ENCODE results near the gene DNAH1. TPM values are rescaled to one million over a fixed set of nuclear protein-coding genes. Genes with fewer than 3 reads are reported as not detected.
A peak's percentile ranks its signal among the peaks of the same experiment; 100 is the strongest.
"Not testable (repeated sequence)": the region's sequence is repeated elsewhere in the genome, so short reads cannot be mapped to it uniquely, and the experiment has no call there.

The DNAH1 gene
- total RNA-seq, 2 experiments from 2014 or later, result 13.2 to 13.5 TPM

DNA sequence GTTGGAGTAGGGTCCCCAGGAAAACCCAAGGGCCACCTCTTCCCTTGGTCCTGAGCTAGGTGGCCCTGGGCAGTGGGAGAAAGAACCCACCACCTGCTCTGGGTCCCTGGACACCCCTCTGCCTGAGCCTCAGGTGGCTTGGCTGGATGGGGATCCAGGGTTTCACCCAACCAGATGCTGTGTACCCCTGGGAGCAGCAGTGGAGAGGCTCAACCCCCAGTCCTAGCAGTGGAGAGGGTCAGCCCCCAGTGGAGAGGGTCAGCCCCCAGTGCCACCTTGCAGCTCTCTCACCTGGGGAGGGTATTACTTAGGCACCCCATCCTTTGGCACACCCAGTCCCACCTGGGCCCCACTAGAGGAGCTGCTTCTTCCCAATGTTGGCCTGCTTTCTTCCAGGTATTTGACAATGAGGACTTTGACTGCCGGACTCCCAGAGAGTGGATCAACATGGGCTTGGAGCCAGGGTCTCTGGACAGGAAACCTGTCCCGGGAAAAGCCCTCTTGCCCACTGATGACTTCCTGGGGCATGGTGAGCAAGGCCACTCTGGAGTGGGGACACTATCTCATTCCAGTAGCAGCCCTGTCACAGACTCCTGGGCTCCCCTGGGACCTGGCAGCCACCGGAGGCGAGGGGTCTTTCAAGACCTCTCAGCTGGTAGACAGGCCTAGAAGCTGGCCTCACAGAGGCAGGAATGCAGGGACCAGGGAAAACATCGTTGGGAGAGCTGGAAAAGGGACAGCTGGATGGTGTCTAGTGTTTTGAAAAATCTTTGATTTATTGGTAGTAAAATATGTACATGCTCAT is 11.6 kb downstream of the DNAH1 start:
- H3K27me3 Mint-ChIP-seq, result no peaks in the 10 kb centered on the region
- H3K9me3 Mint-ChIP-seq, result no peaks in the 10 kb centered on the region
- intact Hi-C loops (cut with micrococcal nuclease), result no loop called here
- no peaks in the 10 kb centered on the region for H3K36me3 Mint-ChIP-seq
- no peak for DNase-seq
- no peak overlapping the region for H3K27ac Mint-ChIP-seq
- no peak overlapping the region for H3K4me3 Mint-ChIP-seq
- ChIA-PET POLR2A (no interaction called here), CTCF (interaction anchor here (0.7 to 3.3 kb wide), 2 partner anchors 12 to 96 kb away, joined by 3 to 11 read pairs; no protein-coding TSS in a partner anchor)
- no peaks in the 10 kb centered on the region for H3K4me1 Mint-ChIP-seq (ENCODE audit: low read depth)

DNA sequence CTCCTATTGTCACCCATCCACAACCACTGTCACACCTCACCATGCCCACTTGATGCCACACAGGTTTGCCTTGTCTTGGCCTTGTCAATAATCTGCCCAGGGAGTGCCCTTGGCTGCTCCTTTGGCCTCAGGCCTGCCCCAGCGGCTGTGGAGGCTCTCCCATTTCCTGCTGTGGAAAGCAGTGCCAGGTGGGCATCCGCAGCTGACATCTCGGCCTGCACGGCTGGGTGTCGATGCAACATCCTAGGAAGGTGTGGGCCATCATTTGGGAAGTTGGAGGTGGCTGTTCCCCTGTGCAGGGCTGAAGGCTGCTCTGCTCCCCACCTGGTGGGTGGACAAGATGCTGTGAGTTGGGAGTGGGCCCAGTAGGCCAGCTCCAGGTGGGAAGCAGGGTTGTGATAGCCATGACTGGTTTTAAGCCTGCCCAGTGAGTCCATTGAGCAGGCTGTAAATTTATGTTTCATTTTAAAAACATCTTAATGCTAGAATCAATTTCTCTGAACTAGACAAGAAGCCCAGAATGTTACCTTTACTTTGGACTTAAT is 12.5 kb downstream of the DNAH1 start:
- Mint-ChIP-seq H3K27ac (no peak overlapping the region), H3K27me3 (no peaks in the 10 kb centered on the region), H3K9me3 (no peaks in the 10 kb centered on the region), H3K4me1 (ENCODE audit: low read depth) (no peaks in the 10 kb centered on the region), H3K36me3 (no peaks in the 10 kb centered on the region), H3K4me3 (no peak overlapping the region)
- POLR2A ChIA-PET, result no interaction called here
- DNase-seq, result no peak
- intact Hi-C loops (cut with micrococcal nuclease), result no loop called here
- CTCF ChIA-PET, result interaction anchor here (1.9 to 3.3 kb wide), 3 partner anchors 11 to 108 kb away, joined by 6 to 21 read pairs (median 11); no protein-coding TSS in a partner anchor

- ChIA-PET POLR2A (no interaction called here), CTCF (interaction anchor here (1.9 to 3.3 kb wide), 3 partner anchors 9 to 110 kb away, joined by 6 to 21 read pairs (median 11); no protein-coding TSS in a partner anchor)
- H3K27ac Mint-ChIP-seq, result no peak overlapping the region
- intact Hi-C loops (cut with micrococcal nuclease), result no loop called here
- H3K36me3 Mint-ChIP-seq, result no peaks in the 10 kb centered on the region
- H3K9me3 Mint-ChIP-seq, result no peaks in the 10 kb centered on the region
- no peak overlapping the region for H3K4me3 Mint-ChIP-seq
- H3K27me3 Mint-ChIP-seq, result no peaks in the 10 kb centered on the region
- H3K4me1 Mint-ChIP-seq (ENCODE audit: low read depth), result no peaks in the 10 kb centered on the region
- DNase-seq, result no peak
Measured at GRCh38 chr3:52330194-52330805, 14.2 kb downstream of the DNAH1 start.

DNA sequence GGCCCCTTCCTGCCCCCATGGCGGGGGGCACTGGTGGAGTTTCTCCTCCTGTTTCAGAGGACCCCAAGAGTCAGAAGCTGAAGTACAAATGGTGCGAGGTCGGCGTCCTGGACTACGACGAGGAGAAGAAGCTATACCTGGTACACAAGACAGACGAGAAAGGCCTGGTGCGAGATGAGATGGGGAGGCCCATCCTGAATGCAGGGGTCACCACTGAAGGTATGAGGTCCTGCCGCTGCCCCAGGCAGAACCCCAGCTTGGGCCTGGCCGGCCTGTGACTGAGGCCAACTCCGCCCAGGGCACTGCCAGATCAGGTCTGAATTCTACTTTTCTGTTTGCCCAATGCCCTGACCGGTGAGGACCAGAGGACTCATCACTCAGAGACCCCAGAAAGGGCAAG is 15.0 kb downstream of the DNAH1 start:
- ChIA-PET CTCF (interaction anchor here (3.0 to 3.1 kb wide), 2 partner anchors 8 to 110 kb away, joined by 9 to 21 read pairs; no protein-coding TSS in a partner anchor), POLR2A (no interaction called here)
- H3K36me3 Mint-ChIP-seq, result no peaks in the 10 kb centered on the region
- no peaks in the 10 kb centered on the region for H3K27me3 Mint-ChIP-seq
- intact Hi-C loops (cut with micrococcal nuclease), result no loop called here
- H3K27ac Mint-ChIP-seq, result no peak overlapping the region
- H3K4me1 Mint-ChIP-seq (ENCODE audit: low read depth), result no peaks in the 10 kb centered on the region
- no peak overlapping the region for H3K4me3 Mint-ChIP-seq
- no peaks in the 10 kb centered on the region for H3K9me3 Mint-ChIP-seq
- DNase-seq, result no peak

DNA sequence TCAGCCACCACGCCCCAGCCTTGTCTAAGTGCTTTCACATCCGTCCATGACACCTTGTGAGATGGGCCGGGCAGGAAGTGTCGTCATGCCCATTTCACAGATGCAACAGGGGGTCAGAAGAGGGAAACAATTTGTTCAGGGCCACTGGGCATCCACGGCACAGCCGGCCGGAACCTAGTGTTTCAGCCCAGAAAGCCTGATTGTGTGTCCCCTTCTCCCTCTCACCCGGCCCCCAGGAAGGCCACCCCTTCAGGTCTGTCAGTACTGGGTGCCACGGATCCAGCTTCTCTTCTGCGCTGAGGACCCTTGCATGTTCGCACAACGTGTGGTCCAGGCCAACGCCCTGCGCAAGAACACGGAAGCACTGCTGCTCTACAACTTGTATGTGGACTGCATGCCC is 15.8 kb downstream of the DNAH1 start:
- DNase-seq, result no peak
- ChIA-PET POLR2A (no interaction called here), CTCF (interaction anchor here (1.6 to 3.1 kb wide), 2 partner anchors 100 to 111 kb away, joined by 4 to 9 read pairs; no protein-coding TSS in a partner anchor)
- Mint-ChIP-seq H3K27me3 (no peaks in the 10 kb centered on the region), H3K27ac (no peak overlapping the region), H3K4me3 (no peak overlapping the region), H3K9me3 (no peaks in the 10 kb centered on the region), H3K36me3 (no peaks in the 10 kb centered on the region), H3K4me1 (ENCODE audit: low read depth) (no peaks in the 10 kb centered on the region)
- intact Hi-C loops (cut with micrococcal nuclease), result no loop called here

DNA sequence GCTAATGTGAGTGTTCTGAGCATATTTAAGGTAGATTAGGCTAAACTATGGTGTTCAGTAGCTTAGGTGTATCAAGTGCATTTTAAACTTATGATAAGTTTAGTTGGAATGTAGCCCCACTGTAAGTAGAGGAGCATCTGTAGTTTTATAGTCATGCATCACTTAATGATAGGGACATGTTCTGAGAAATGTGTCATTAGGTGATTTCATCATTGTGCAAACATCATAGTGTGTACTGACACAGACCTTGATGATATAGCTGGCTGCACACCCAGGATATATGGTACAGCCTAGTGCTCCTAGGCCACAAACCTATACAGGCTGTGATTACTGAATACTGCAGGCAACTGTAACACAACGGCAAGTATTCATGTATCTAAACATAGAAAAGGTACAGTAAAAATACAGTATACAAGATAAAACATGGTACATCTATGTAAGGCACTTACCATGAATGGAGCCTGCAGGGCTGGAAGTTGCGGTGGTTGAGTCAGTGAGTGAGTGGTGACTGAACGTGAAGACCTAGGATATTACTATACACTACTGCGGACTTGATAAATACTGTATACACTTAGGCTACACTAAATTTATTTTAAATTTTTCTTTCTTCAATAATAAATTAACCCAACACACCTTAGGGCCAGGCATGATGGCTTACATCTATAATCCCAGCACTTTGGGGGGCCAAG is 17.9 kb downstream of the DNAH1 start:
- intact Hi-C loops (cut with micrococcal nuclease), result no loop called here
- POLR2A ChIA-PET, result interaction anchor here (0.7 kb wide), 1 partner anchor 114 kb away, joined by 4 read pairs; no protein-coding TSS in a partner anchor
- H3K36me3 Mint-ChIP-seq, result no peaks in the 10 kb centered on the region
- no peak for DNase-seq
- no peaks in the 10 kb centered on the region for H3K4me1 Mint-ChIP-seq (ENCODE audit: low read depth)
- no peaks in the 10 kb centered on the region for H3K9me3 Mint-ChIP-seq
- no peak overlapping the region for H3K27ac Mint-ChIP-seq
- no peaks in the 10 kb centered on the region for H3K27me3 Mint-ChIP-seq
- CTCF ChIA-PET, result interaction anchor here (0.6 to 3.1 kb wide), 3 partner anchors 51 to 113 kb away, joined by 3 to 10 read pairs (median 9); no protein-coding TSS in a partner anchor
- H3K4me3 Mint-ChIP-seq, result no peak overlapping the region

- H3K9me3 Mint-ChIP-seq; POLR2A ChIA-PET; H3K4me1 Mint-ChIP-seq (ENCODE audit: low read depth); H3K4me3 Mint-ChIP-seq; H3K27me3 Mint-ChIP-seq; DNase-seq; H3K27ac Mint-ChIP-seq; H3K36me3 Mint-ChIP-seq: not testable (repeated sequence)
- CTCF ChIA-PET, result interaction anchor here (1.0 to 7.4 kb wide), 11 partner anchors 21 to 338 kb away, joined by 3 to 271 read pairs (median 9); partner anchors contain the start of genes DNAH1, GLYCTK, PPM1M and TLR9
- intact Hi-C loops (cut with micrococcal nuclease), result loop anchor here (5.0 kb wide), 1 partner anchor 336 kb away; no protein-coding TSS in a partner anchor
Measured at GRCh38 chr3:52338131-52338530, 22.0 kb downstream of the DNAH1 start.

DNA sequence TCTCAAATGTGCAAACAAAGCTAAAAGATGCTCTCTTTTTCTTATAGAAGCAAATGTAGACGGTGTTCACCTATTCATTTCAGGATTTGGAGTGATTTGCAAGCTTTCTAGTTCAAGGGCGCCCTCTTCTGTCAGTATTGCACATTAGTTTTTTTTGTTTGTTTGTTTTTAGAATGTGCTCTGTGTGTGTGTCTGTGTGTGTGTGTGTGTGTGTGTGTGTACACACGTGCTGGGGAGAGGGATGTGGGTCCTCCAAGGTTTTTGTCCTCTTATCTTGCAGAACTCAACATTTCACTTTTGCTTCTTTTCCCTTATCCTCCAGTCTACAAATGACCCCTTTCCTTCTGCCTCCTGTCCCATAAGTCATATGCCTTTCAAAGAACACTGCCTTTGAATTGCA is 23.5 kb downstream of the DNAH1 start:
- POLR2A ChIA-PET, result interaction anchor here (0.6 to 1.1 kb wide), 5 partner anchors 50 to 120 kb away, joined by 3 to 6 read pairs (median 3); partner anchors contain the start of gene TLR9
- H3K27ac Mint-ChIP-seq, result no peak overlapping the region
- no peak overlapping the region for H3K4me3 Mint-ChIP-seq
- H3K9me3 Mint-ChIP-seq, result no peaks in the 10 kb centered on the region
- no peaks in the 10 kb centered on the region for H3K27me3 Mint-ChIP-seq
- no peaks in the 10 kb centered on the region for H3K36me3 Mint-ChIP-seq
- DNase-seq, result peak; percentile 44
- CTCF ChIA-PET, result interaction anchor here (0.6 to 7.4 kb wide), 54 partner anchors 9 to 840 kb away, joined by 3 to 271 read pairs (median 4); partner anchors contain the start of genes ABHD14B, DNAH1, GLYCTK and POC1A
- peaks cover 6% of the 10 kb centered on the region for H3K4me1 Mint-ChIP-seq (ENCODE audit: low read depth)
- intact Hi-C loops (cut with micrococcal nuclease), result loop anchor here (1.0 to 5.0 kb wide), 4 partner anchors 48 to 337 kb away; no protein-coding TSS in a partner anchor

DNA sequence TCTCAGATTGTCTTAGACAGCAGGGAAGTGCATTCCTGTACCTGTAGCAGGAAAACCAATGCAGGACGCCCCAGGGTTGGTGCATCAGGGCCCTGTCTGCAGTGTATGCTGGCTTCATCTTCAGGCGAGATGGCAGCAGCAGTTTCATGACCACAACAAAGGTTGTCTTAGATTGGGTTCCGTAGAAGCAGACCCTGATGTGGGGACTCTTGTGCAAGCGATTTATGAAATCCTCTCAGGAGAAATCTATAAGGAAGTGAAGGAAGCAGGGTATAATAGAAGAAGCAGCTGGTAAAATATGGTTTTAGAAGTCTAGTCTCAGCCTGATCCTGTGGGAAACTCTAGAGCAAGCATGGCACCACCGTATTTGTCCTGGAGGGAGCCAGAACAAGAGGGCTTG is 25.0 kb downstream of the DNAH1 start:
- Mint-ChIP-seq H3K4me3 (no peak overlapping the region), H3K9me3 (no peaks in the 10 kb centered on the region), H3K27ac (no peak overlapping the region), H3K27me3 (no peaks in the 10 kb centered on the region), H3K36me3 (no peaks in the 10 kb centered on the region), H3K4me1 (ENCODE audit: low read depth) (peaks cover 6% of the 10 kb centered on the region)
- CTCF ChIA-PET, result interaction anchor here (4.9 to 7.4 kb wide), 3 partner anchors 50 to 120 kb away, joined by 86 to 271 read pairs (median 128); partner anchors contain the start of genes GLYCTK and TLR9
- DNase-seq, result no peak
- intact Hi-C loops (cut with micrococcal nuclease), result no loop called here
- POLR2A ChIA-PET, result no interaction called here

- no peak for DNase-seq
- Mint-ChIP-seq H3K4me1 (ENCODE audit: low read depth) (peaks cover 6% of the 10 kb centered on the region), H3K36me3 (no peaks in the 10 kb centered on the region), H3K4me3 (no peak overlapping the region), H3K9me3 (no peaks in the 10 kb centered on the region), H3K27ac (no peak overlapping the region), H3K27me3 (no peaks in the 10 kb centered on the region)
- ChIA-PET POLR2A (no interaction called here), CTCF (interaction anchor here (7.4 kb wide), 1 partner anchor 112 kb away, joined by 128 read pairs; no protein-coding TSS in a partner anchor)
- intact Hi-C loops (cut with micrococcal nuclease), result no loop called here
Measured at GRCh38 chr3:52343946-52344600, 28.0 kb downstream of the DNAH1 start.

DNA sequence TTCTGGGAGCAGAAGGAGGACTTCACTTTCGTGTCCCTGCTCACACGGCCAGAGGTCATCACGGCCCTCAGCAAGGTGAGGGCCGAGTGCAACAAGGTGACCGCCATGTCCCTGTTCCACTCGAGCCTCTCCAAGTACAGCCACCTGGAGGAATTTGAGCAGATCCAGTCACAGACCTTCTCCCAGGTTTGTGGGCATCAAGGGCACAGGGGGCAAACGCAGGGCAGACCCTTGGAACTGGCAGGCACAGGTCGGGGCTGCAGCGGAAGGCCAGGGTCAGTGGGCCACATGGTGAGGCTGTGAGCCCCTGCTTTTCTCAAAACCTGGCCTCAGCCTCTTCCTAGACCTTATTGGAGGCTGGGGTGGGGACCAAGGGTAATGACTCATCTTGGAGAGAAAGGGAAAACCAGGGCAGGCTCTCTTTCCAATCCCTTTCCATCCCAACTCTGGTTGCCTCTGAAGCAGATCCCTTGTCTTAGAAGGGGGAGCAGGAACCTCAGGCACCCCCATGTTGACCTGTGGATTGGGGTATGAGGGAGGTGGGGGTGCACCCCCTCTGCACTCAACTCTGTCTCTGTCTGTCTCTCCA is 29.5 kb downstream of the DNAH1 start:
- Mint-ChIP-seq H3K4me3 (no peak overlapping the region), H3K4me1 (ENCODE audit: low read depth) (no peaks in the 10 kb centered on the region), H3K36me3 (no peaks in the 10 kb centered on the region), H3K9me3 (no peaks in the 10 kb centered on the region), H3K27ac (no peak overlapping the region), H3K27me3 (no peaks in the 10 kb centered on the region)
- ChIA-PET CTCF (interaction anchor here (1.5 kb wide), 1 partner anchor 114 kb away, joined by 3 read pairs; no protein-coding TSS in a partner anchor), POLR2A (no interaction called here)
- DNase-seq, result no peak
- intact Hi-C loops (cut with micrococcal nuclease), result no loop called here

Measured in activated CD4-positive, alpha-beta memory T cell treated with anti-CD3 and anti-CD28 coated beads for 36 hours (primary cell).